ENCODE measurements around the gene SEMA4D. TPM values are rescaled to one million over a fixed set of nuclear protein-coding genes. Genes with fewer than 3 reads are reported as not detected.

Gene SEMA4D, protein sequence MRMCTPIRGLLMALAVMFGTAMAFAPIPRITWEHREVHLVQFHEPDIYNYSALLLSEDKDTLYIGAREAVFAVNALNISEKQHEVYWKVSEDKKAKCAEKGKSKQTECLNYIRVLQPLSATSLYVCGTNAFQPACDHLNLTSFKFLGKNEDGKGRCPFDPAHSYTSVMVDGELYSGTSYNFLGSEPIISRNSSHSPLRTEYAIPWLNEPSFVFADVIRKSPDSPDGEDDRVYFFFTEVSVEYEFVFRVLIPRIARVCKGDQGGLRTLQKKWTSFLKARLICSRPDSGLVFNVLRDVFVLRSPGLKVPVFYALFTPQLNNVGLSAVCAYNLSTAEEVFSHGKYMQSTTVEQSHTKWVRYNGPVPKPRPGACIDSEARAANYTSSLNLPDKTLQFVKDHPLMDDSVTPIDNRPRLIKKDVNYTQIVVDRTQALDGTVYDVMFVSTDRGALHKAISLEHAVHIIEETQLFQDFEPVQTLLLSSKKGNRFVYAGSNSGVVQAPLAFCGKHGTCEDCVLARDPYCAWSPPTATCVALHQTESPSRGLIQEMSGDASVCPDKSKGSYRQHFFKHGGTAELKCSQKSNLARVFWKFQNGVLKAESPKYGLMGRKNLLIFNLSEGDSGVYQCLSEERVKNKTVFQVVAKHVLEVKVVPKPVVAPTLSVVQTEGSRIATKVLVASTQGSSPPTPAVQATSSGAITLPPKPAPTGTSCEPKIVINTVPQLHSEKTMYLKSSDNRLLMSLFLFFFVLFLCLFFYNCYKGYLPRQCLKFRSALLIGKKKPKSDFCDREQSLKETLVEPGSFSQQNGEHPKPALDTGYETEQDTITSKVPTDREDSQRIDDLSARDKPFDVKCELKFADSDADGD
- total RNA-seq = 2.9 and 8.1 TPM in 2 replicates

- DNase-seq = peak; percentile 45
These were observed at the start of gene SEMA4D for GRCh38 chr9:89497978-89498851. TSS of gene SEMA4D (minus strand) at chr9:89498113. CDS start at chr9:89405456, 92,657 bp downstream.

DNA sequence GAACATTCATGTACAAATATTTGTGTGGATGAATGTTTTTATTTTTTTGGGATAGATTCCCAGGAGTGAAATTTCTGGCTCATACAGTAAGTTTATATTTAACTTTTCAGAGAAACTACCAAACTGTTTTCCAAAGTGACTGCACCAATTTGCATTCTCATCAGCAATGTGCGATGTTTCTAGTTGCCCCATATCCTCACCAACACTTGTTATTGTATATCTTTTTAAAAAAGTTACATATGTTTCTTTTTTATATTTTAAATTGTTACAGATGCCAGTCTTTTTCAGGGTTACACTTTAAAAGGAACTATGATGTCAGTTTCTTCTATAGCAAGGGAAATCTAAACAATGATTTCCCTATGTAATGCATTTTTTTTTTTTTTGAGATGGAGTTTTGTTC lies 49.1 kb upstream of the SEMA4D start:
- no peak for DNase-seq

DNA sequence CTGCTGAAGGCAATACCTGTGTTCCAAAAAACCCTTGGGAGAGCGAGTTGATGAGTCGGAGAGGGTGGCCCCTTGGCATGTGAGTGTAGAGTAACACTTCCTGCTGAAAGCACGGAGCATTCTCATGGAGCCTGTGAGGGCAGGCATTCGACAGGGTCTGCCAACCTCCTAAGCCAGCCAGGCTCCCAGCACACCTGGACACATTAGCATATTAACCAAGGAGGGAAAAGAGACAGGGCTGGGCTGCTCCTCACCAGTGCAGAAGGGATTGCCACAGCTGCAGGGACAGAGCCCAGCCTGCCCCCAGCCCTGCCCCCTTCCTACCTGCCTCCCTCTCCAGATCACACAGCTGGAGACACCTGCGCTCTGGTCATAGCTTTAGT lies 46.4 kb upstream of the SEMA4D start:
- no peak for DNase-seq

- no peak for DNase-seq
These were observed 45.8 kb upstream of the SEMA4D start for GRCh38 chr9:89543621-89544278.

DNA sequence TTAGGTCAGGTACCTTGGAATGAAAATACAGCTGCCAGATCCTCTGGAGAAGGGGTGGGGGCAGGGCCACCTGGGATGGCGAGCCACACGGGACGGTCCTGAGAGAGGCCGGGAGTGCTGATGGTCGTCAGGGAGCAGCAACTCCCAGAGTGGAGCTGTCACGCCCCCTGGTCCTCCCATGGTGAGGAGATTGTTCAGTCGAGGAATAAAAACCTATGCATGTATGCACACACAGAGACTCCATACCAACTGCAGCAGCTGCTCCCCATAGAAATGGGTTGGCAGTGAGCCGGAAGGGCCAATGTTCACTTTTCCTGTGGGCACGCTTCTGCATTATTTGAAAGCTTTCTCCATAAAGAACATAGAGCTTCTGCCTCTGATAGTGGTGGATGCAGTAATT lies 45.2 kb upstream of the SEMA4D start:
- no peak for DNase-seq

DNA sequence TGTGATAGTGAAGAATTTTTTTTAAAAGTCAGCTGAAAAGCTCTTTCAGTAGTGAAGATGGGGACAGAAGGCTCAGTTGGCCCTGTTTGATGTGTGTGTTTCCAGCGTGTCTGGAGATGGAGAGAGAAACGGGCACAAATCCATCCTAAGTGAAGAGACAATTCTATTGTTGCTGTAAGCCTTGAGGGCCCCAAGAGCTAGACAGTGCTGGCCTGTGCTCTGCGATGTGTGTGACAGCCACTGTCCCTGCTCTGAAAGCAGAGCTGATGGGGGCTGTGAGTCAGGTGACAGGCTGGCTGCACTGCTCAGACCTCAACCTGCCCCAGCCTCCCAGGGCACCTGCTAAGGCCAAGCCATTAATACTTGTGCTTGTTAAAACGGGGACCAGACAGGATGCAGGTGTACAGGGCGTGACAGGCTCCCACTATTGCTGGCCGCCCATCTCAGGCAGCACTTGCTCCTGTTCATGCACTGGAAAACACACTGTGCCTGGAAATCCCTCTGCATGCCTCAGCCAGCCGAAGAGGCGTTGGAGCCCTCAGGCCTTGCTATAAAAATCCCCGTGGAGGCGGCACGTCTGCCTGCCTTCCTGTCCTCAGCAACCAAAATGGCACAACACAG lies 44.6 kb upstream of the SEMA4D start:
- no peak for DNase-seq

- DNase-seq = no peak
These were observed 43.9 kb upstream of the SEMA4D start for GRCh38 chr9:89541798-89542197.

GRCh38 chr9:89539374-89539773 lies 41.5 kb upstream of the SEMA4D start:
- no peak for DNase-seq

- DNase-seq = no peak
These were observed 41.0 kb upstream of the SEMA4D start for GRCh38 chr9:89538871-89539270.

- DNase-seq = no peak
These were observed 39.3 kb upstream of the SEMA4D start for GRCh38 chr9:89537166-89537565.

DNA sequence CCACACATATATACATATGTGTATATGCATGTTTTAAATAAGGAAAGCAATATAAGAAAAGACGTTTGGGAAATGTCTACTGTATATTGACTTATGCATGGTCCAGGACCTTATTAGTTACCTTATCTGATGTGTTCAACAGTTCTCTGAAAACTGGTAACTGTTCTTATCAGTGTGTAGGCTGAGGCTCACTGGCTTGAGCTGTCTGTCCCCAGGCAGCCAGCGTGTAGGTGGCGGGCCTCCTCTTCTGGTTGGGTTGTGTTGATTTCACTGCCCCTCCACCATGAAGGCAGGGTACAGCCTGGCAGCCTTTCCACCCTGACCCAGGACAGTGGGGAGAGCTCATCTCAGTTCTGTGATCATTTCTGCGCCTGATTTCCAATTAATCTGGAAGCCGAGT lies 38.7 kb upstream of the SEMA4D start:
- DNase-seq = no peak

DNA sequence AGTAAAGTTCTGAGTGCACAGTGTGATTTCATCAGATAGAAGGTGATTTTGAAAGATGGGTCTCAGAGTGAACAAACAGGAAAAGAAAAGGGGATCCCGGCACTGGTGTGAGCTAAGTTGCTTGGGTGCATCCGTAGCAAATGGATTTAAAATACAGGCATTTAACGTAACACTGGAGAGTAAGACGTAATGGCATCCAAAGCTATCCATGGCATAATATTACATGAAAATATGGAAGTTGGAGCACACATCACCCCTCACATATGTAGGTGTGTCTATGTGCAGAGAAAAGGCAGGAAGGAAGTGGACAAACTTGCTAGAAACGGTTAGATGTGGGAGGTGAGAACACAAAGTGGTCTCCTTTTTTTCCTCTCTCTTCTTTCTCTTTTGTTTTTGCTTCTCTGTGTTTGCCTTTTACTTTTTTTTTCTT lies 38.2 kb upstream of the SEMA4D start:
- DNase-seq = no peak

GRCh38 chr9:89535461-89535860 lies 37.5 kb upstream of the SEMA4D start:
- no peak for DNase-seq

DNA sequence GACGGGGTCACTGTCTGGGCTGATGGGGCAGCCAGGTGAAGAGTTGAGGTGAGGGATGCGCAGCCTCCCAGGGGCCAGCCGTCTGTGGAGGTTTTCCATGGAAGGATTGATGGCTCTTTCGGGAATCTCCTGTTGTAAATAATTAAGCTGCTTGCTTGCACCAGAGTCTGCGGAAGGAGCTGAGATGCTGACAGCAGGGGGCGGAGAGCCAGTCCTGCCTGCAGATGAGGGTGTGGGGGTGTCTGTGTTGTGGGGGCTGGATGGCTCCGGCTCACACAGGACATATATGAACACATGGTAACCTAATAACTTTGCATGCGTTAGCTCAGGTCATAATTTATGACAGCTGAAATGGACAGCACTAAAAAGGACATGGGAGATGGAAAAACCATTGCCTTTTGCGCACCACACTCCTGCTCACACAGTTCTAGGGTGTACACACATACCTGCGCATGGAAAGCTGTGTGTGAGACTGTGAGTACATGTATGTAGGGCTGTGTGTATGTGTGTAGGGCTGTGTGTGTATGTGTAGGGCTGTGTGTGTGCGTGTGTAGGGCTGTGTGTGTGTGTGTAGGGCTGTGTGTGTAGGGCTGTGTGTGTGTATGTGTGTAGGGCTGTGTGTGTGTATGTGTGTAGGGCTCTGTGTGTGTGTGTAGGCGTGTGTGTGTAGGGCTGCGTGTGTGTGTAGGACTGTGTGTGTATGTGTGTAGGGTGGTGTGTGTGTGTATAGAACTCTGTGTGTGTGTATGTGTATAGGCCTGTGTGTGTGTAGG lies 36.8 kb upstream of the SEMA4D start:
- DNase-seq = no peak

DNA sequence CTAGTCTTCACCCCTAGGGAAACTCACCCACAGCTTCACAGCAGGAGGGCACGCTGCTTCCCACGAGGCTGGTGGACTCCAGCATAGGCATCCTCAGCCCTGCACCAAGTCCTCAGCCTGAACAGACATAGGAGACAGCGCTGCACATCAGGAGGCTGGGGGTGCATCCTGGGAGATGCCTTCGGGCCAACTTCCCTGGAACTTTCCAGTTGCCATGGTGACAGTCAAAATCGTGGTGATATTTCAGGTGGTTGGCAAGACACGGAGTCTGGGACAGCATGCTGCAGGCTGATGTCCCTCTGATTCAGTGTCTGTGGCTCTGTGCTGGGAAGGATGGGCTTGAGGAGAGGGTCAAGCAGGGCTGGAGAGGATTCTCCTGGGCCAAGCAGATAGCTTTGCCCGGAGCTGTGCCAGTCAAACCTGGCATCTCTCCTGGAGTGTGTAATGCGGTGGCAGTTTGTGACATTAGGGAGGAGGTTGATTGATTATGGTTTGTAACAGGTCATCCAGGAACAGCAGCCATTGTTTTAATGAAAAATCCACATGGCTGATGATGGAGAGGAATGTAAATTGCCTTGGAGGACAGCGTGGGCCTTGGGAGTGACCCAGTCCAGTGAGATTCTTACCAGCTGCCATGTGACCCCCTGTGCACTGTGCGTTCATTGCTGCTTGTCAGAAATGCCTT lies 35.6 kb upstream of the SEMA4D start:
- DNase-seq = no peak

GRCh38 chr9:89532944-89533343 lies 35.0 kb upstream of the SEMA4D start:
- DNase-seq = no peak

DNA sequence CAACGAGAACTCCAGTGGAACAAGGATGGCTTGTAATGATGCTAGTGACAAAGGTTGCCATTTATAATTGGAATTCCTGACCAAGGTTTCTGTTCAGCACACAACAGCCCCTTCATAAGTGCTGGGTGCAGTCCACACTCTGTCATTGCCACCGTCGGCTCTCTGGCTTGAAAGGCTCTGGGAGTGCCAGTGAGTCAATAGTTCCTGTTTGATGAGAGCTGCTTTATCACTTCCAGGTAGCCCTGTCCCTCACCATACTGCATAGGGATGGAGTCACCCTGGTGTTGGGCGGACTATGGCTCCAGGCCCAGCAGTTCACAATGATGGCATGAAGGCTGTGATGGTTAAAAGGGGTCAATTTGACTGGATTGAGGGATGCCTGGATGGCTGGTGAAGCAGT lies 34.6 kb upstream of the SEMA4D start:
- DNase-seq = no peak

DNA sequence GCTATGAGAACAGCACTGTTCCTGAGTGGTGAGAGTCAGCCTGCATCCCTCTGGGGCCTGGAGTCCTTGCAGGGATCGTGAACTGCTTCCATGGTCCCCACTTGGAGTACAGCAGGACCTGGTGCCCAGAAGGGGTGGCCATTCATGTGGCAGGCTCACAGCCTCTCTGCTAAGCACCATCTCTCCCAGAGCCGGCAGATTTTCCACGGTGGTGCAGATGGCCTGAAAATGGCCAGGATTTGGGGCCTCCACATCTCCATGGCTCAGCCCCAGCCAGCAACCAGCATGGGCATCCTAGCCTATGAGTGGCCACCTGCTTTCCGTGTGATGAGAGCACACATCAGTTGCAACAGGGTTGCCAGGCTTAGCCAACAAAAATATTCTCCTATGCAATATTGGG lies 33.9 kb upstream of the SEMA4D start:
- DNase-seq = no peak

DNA sequence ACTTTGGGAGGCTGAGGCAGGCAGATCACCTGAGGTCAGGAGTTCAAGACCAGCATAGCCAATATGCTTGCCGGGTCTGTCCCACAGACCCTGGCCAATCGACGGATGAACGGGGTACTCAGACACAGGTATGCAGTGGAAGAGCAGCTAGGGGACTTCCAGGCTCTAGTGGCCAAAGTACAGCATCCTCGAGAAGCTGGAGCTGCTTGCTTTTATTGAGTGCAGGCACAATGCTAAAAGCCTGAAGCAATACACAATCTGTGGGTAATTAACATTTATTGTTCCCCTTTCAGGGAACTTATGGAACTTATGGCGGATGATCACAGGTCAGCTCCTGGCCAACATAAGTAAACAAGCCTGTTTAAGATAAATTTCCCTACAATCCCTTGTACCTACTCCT lies 32.8 kb upstream of the SEMA4D start:
- no peak for DNase-seq
